Aorta (tissue), 5 donors: Measurements from ENCODE around the gene ZFYVE27. TPM values are rescaled to one million over a fixed set of nuclear protein-coding genes. Genes with fewer than 3 reads are reported as not detected.

Experiments used
- ATAC-seq: fragments of 200-7000 bp; cut with Tn5 transposase; one replicate; pipeline ENCODE4 v1.9.1; 2022; ENCODE audit warnings: moderate library complexity; ENCODE audit not compliant: low FRiP score
- DNase-seq, 2 donors: peaks; one replicate each; pipeline ENCODE4 v3.0.0-alpha.2; 2020
- H3K27ac ChIP-seq, 2 donors: one replicate each; pipeline ENCODE4 v1.5.1; 2013; ENCODE audit warnings: low read length in 2 of 2, mild to moderate bottlenecking in 2 of 2, moderate library complexity in 2 of 2, control low read depth in 1 of 2, inconsistent platforms in 1 of 2, low read depth in 1 of 2
- H3K27me3 ChIP-seq, 2 donors: one replicate each; pipeline ENCODE4 v1.6.1; 2013; ENCODE audit warnings: control low read depth in 1 of 2, low read length in 1 of 2, mild to moderate bottlenecking in 1 of 2, moderate library complexity in 1 of 2; ENCODE audit not compliant: insufficient read depth in 2 of 2, control insufficient read depth in 1 of 2
- H3K36me3 ChIP-seq, 2 donors: one replicate each; pipeline ENCODE4 v1.6.1; 2013; ENCODE audit warnings: control low read depth in 1 of 2, low read length in 1 of 2, mild to moderate bottlenecking in 1 of 2; ENCODE audit not compliant: insufficient read depth in 2 of 2, control insufficient read depth in 1 of 2
- H3K4me1 ChIP-seq, 2 donors: one replicate each; pipeline ENCODE4 v1.6.1; 2013; ENCODE audit warnings: low read length in 2 of 2, control low read depth in 1 of 2, mild to moderate bottlenecking in 1 of 2, moderate library complexity in 1 of 2; ENCODE audit not compliant: insufficient read depth in 2 of 2, control insufficient read depth in 1 of 2
- H3K4me3 ChIP-seq, 2 donors: one replicate each; pipeline ENCODE4 v1.5.1; 2013; ENCODE audit warnings: low read length in 2 of 2, control low read depth in 1 of 2, mild to moderate bottlenecking in 1 of 2
- H3K9me3 ChIP-seq: one replicate; pipeline ENCODE4 v1.6.1; 2013; ENCODE audit warnings: mild to moderate bottlenecking, low read length; ENCODE audit not compliant: control insufficient read depth
- WGBS, 2 donors: extraction: QIAGEN DNeasy Blood & Tissue Kit; methylation state at CpG; one replicate each; pipeline ENCODE4 v1.1.7; 2013; 5-methylcytosine and 5-hydroxymethylcytosine counted together
- intact Hi-C, 2 donors: fragments of 100-400 bp; cut with DNase I; formaldehyde crosslinking; loops; one replicate each; pipeline versions ENCODE4 v1.14.2 to v1.15.0; 2022
- polyA plus RNA-seq, 2 donors: library from polyadenylated mRNA; stranded (reverse); fragments of 200-250 nt; gene quantifications; one replicate each; pipeline ENCODE4 v1.2.3, GENCODE V29; 2013
- total RNA-seq, 2 donors: library from RNA; stranded (reverse); fragmentation: NEBNext Ultra II Directional; extraction: Animal tissue kit (Norgen Biotek cat#: 25700); gene quantifications; one replicate each; pipeline ENCODE4 v1.2.1, GENCODE V29; 2021
- donor health status: healthy with polysubstance abuse.
- donor health status: Bipolar disorder and iron deficiency.
- donor health status: DM: no; HTN: no; CAD: no.
- donor health status: DM: no; HTN: no; CAD: no.
- donor health status: DM: yes; HTN: yes; CAD: no.

Gene ZFYVE27
- total and polyA plus RNA-seq, 4 donors, result 6.1 to 33.2 (median 23.8) TPM

DNA sequence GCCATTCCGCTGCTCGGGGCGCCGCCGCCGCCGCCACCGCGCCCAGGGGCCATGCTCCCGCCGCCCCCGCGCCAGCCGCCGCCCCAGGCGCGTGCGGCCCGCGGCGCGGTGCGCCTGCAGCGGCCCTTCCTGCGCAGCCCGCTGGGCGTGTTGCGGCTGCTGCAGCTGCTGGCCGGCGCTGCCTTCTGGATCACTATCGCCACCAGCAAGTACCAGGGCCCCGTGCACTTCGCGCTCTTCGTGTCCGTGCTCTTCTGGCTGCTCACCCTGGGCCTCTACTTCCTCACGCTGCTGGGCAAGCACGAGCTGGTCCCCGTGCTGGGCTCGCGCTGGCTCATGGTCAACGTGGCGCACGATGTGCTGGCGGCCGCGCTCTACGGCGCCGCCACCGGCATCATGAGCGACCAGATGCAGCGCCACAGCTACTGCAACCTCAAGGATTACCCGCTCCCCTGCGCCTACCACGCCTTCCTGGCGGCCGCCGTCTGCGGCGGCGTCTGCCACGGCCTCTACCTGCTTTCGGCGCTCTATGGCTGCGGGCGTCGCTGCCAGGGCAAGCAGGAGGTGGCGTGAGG lies 23.0 kb upstream of the ZFYVE27 start:
- ATAC-seq (peak; percentile 71), DNase-seq (peak; percentile 85 to 90)
- WGBS, 2 donors, result 0% methylated on average over 53 to 69 of the region's 69 CpGs
- H3K4me3 ChIP-seq, result peak overlapping the region; percentile 24 to 77
- peaks cover 0 to 3% of the 10 kb centered on the region in 2 donors for H3K4me1 ChIP-seq
- H3K9me3 ChIP-seq, result no peaks in the 10 kb centered on the region
- no peaks in the 10 kb centered on the region for H3K27me3 ChIP-seq
- intact Hi-C loops, result no loop called here
- H3K36me3 ChIP-seq, result peaks cover 0 to 2% of the 10 kb centered on the region in 2 donors
- H3K27ac ChIP-seq, result peak overlapping the region; percentile 87 to 99

DNA sequence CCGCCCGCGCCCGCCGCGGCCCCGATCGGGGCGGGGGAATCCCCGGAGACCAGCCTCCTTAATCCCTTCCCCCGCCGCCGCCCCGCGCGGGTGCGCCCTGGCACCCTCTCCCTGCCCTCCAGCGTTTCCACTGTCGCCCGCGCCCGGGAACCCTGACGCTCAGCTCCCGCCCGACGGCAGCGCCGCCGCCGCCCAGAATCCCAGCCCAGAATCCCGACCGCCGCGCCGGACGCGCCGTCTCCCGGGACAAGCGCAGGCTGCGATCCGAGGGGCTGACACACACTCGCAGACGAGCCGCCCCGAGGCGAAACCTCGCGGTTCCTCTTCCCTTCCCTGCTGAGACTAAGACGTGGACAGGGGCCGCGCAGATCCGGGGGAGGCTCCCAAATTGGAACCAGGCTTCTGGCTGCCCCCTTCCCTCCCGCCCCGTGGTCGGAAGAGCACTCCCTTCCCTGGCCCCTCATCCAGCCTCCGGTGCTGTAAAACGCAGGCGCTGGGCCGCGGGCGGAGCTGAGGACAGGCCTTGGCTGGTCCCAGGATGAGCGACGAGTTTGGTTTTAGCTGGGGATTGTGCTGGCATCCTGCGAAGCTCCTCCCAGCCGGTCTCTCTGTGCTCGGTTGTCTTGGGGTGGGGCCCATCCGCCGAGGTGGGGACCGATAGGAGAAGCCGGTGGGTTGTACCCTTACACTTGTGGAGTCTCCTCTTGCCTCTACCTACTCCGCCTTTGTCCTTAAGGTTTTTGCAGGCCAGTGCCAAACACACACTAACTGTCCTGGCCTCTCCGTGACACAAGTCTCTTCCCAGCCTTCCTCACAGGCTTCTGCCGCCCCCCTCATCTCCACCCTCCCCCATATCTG lies 22.3 kb upstream of the ZFYVE27 start:
- WGBS, 2 donors, result 1% methylated on average over 56 to 74 of the region's 74 CpGs
- Histone ChIP-seq H3K9me3 (no peaks in the 10 kb centered on the region), H3K27me3 (no peaks in the 10 kb centered on the region), H3K4me1 (no peaks in the 10 kb centered on the region), H3K27ac (peak overlapping the region; percentile 87 to 99), H3K36me3 (peaks cover 0 to 2% of the 10 kb centered on the region in 2 donors), H3K4me3 (peak overlapping the region; percentile 24 to 77)
- DNase-seq, result peak; percentile 88 to 92
- intact Hi-C loops, result no loop called here
- ATAC-seq, result peak; percentile 83

DNA sequence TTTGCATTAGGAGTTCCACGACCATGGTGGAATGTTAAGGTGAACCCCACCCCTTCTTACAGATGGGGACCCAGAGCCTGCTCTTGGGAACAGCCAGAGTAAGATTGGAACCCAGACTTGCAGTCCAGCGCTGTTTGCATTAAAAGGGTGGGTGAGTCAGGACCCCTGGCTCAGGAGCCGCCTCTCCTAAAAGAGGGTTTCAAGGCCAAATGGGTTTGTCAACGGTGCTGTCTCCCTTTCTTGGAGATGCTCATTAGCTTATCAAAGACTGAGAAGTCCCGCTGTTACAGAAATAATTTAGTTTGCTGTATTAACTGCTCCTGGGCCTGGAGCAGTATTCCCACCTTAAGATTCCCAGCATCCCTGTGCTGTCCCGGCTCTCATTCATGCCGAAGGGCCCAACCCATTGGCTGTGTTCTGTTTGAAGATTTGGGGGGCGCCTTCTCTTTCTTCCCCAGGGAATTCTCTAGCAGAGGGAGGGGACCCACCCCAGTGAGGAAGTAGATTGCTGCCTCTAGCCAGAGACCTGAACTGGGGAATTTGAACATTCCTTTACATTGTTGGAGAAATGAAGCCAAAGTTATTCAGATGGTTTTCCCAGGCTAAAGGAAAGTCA lies 21.6 kb upstream of the ZFYVE27 start:
- Histone ChIP-seq H3K27me3 (no peaks in the 10 kb centered on the region), H3K27ac (peak overlapping the region; percentile 87 to 99), H3K4me3 (peak overlapping the region; percentile 24 to 77), H3K9me3 (no peaks in the 10 kb centered on the region), H3K4me1 (no peaks in the 10 kb centered on the region), H3K36me3 (peaks cover 0 to 2% of the 10 kb centered on the region in 2 donors)
- ATAC-seq (no peak), DNase-seq (peak in 1 of 2 donors; percentile 66)
- intact Hi-C loops, result no loop called here
- WGBS, 2 donors, result 7 to 8% methylated on average over 8 of the region's 8 CpGs

DNA sequence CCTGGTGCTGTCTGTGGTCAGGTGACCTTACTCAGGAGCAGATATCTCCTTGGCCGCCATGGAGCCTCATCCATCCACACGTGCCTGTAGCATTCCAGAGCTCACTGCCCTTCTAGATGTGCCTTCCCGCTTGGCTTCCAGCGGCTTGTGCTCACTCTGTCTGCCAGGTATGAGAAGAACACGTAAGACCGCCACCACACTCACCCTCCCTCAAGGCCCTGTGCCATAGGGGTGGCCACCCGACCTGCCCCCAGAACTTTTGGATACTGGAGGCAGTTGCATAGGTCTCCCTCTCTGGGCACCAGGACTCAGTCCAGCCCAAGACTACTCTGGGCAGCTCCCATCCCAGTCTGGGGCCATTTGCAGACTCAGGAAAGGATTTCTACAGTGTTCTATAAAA lies 19.3 kb upstream of the ZFYVE27 start:
- H3K36me3 ChIP-seq, result peaks cover 0 to 2% of the 10 kb centered on the region in 2 donors
- no peaks in the 10 kb centered on the region for H3K27me3 ChIP-seq
- H3K4me3 ChIP-seq, result no peak overlapping the region
- 80 to 82% methylated on average over 7 of the region's 7 CpGs for whole genome bisulfite sequencing, 2 donors
- DNase-seq (peak in 1 of 2 donors; percentile 61), ATAC-seq (no peak)
- H3K4me1 ChIP-seq, result no peaks in the 10 kb centered on the region
- peak overlapping the region in 1 of 2 donors; percentile 3 for H3K27ac ChIP-seq
- H3K9me3 ChIP-seq, result no peaks in the 10 kb centered on the region
- intact Hi-C loops, result no loop called here

DNA sequence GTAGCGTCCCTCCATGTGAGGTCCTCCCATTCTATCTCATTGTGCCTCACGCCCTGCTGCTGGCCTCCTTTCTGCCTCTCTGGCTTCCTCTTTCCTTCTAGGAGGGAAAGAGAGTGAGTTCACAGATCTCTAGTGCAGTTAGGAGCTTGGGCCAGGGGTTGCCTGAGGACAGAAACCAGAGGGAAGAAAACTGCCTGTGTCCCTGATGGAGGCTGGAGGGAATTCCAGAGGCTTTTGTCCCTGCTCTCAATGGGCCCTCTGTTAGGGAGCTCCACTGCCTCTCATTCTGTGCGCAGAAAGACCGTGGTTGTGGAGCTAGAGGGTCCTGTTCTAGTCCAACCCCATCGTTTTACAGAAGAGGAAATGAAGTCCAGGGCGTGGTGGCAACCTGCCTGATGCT lies 18.8 kb upstream of the ZFYVE27 start:
- no peak overlapping the region for H3K4me3 ChIP-seq
- peaks cover 0 to 2% of the 10 kb centered on the region in 2 donors for H3K36me3 ChIP-seq
- H3K27ac ChIP-seq, result peak overlapping the region in 1 of 2 donors; percentile 3
- no peaks in the 10 kb centered on the region for H3K4me1 ChIP-seq
- DNase-seq, result no peak
- H3K9me3 ChIP-seq, result no peaks in the 10 kb centered on the region
- ATAC-seq, result no peak
- intact Hi-C loops, result no loop called here
- 31 to 34% methylated on average over 6 of the region's 6 CpGs for WGBS, 2 donors
- no peaks in the 10 kb centered on the region for H3K27me3 ChIP-seq

DNA sequence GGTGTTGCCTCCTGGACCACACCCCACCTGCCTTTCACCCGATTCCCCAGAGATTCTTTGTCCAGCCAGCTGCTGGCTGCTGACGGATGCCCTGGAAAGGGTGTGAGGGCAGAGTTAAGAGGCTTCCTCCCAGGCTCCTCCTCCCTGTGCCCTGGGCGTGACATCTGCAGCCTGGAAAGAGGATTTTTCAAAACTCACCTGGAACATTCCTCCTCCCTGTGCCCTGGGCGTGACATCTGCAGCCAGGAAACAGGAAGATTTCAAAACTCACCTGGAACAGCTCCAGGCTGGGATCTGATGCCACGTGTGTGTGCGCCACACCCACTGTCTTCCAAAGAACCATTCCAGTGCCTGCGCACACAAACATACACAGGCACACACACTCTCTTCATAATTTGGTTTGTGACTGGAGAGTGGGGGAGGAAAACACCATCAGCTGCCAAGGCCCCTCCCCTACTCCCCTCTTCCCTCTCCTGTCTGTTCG lies 18.2 kb upstream of the ZFYVE27 start:
- WGBS, 2 donors, result 25 to 28% methylated on average over 8 of the region's 8 CpGs
- Histone ChIP-seq H3K36me3 (peaks cover 0 to 2% of the 10 kb centered on the region in 2 donors), H3K27me3 (no peaks in the 10 kb centered on the region), H3K27ac (peak overlapping the region in 1 of 2 donors; percentile 3), H3K4me1 (no peaks in the 10 kb centered on the region), H3K9me3 (no peaks in the 10 kb centered on the region), H3K4me3 (no peak overlapping the region)
- peak in 1 of 2 donors; percentile 76 for DNase-seq
- intact Hi-C loops, result no loop called here
- no peak for ATAC-seq

DNA sequence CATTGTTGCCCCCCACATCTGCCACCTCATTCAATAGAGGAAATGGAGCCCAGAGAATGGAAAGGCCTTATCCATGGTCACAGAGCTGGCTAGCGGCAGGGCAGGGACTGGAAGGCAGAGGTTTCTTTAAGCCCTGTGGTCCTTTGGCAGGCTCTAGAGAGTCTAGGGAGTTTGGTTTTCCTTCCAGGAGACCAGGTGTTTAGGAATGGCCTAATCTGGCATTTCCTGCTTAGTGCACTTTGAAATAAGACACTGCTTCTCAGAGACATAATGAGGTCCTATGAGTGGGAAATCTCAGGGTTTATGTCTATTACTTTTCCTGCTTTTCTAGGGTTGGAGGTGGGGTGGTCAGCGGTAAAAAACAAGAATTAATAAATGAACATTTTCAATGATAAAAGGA lies 17.3 kb upstream of the ZFYVE27 start:
- Histone ChIP-seq H3K27me3 (no peaks in the 10 kb centered on the region), H3K9me3 (no peaks in the 10 kb centered on the region), H3K36me3 (peaks cover 0 to 2% of the 10 kb centered on the region in 2 donors), H3K27ac (peak overlapping the region in 1 of 2 donors; percentile 5), H3K4me3 (no peak overlapping the region), H3K4me1 (no peaks in the 10 kb centered on the region)
- DNase-seq (no peak), ATAC-seq (no peak)
- intact Hi-C loops, result no loop called here
- 93% methylated on average over 2 of the region's 2 CpGs for WGBS, 2 donors

DNA sequence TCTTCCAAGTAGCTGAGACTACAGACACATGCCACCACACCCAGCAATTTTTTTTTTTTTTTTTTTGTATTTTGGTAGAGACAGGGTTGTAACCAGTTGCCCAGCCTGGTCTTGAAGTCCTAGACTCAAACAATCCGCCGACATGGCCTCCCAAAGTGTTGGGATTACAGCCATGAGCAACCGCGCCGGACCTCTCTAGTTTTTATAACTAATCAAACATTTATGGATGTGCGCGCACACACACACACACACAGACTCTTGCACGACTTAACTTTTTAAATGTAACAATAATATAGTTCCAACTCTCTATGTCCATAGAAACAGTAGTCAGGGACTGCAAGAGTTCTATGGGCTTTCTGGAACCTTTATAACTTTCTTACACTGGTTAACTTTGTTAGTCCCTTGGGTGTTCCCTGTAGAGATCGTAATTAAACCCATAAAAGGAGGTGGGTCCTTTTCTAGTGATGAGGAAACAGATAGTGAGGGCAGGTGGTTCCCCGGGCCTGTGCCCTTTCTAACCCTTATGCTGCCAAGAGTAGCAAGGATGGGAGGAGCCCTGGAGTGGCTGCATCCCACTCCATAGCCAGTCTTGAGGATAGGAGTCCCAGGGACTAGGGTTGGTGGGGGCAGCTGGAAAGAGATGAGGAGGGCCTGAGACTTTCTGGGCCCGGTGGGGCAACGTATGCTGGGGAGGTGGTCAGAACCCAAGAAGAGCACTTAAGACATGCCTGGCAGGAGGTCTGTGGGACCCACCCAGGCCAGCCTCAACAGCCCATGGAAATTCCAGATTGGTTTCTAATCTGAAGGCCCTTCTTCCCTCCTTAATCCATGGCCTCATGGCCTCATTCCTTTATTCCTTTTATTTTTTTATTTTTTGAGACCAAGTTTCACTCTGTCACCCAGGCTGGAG lies 14.8 kb upstream of the ZFYVE27 start:
- Histone ChIP-seq H3K36me3 (peaks cover 0 to 2% of the 10 kb centered on the region in 2 donors), H3K4me3 (no peak overlapping the region), H3K9me3 (no peaks in the 10 kb centered on the region), H3K27me3 (no peaks in the 10 kb centered on the region), H3K27ac (no peak overlapping the region), H3K4me1 (peaks cover 0 to 6% of the 10 kb centered on the region in 2 donors)
- intact Hi-C loops, result no loop called here
- WGBS, 2 donors, result 73 to 78% methylated on average over 12 of the region's 12 CpGs
- no peak for ATAC-seq
- peak in 1 of 2 donors; percentile 47 for DNase-seq
